HEK293 (cell line): ENCODE results near the gene CSTPP1.

ENCODE experiments used
- FEZF1 ChIP-seq: fragments of 450-650 bp; formaldehyde crosslinking; IDR thresholded peaks from 2 replicates; pipeline ENCODE4 v1.5.1; 2016; ENCODE audit warnings: missing biosample characterization, missing genetic modification characterization
- GLIS2 ChIP-seq: fragments of 450-650 bp; formaldehyde crosslinking; IDR thresholded peaks from 2 replicates; pipeline ENCODE4 v1.5.1; 2016; ENCODE audit warnings: missing biosample characterization, missing genetic modification characterization
- IKZF3 ChIP-seq: fragments of 450-650 bp; IDR thresholded peaks from 2 replicates; pipeline ENCODE4 v1.5.0; 2018; ENCODE audit warnings: missing biosample characterization, mild to moderate bottlenecking, missing genetic modification characterization, moderate library complexity
- KLF8 ChIP-seq: fragments of 450-650 bp; formaldehyde crosslinking; IDR thresholded peaks from 2 replicates; pipeline ENCODE4 v1.5.1; 2016; ENCODE audit warnings: missing biosample characterization, missing genetic modification characterization
- TCF7L2 ChIP-seq: IDR thresholded peaks from 2 replicates; pipeline ENCODE4 v1.6.1; 2011; ENCODE audit warnings: low read depth, mild to moderate bottlenecking, inconsistent platforms, low read length, moderate library complexity, borderline replicate concordance
- ZFP3 ChIP-seq: fragments of 450-650 bp; formaldehyde crosslinking; IDR thresholded peaks from 2 replicates; pipeline ENCODE4 v1.5.1; 2016; ENCODE audit warnings: low read depth, missing biosample characterization, missing genetic modification characterization
- ZNF140 ChIP-seq: fragments of 450-650 bp; formaldehyde crosslinking; IDR thresholded peaks from 2 replicates; pipeline ENCODE4 v1.5.1; 2016; ENCODE audit warnings: missing biosample characterization, missing genetic modification characterization
- ZNF169 ChIP-seq: fragments of 450-650 bp; formaldehyde crosslinking; IDR thresholded peaks from 2 replicates; pipeline ENCODE4 v1.5.1; 2016; ENCODE audit warnings: missing biosample characterization, missing genetic modification characterization
- ZNF202 ChIP-seq: fragments of 450-650 bp; formaldehyde crosslinking; IDR thresholded peaks from 2 replicates; pipeline ENCODE4 v1.5.1; 2016; ENCODE audit warnings: missing biosample characterization, missing genetic modification characterization, borderline replicate concordance
- ZNF211 ChIP-seq: fragments of 450-650 bp; formaldehyde crosslinking; IDR thresholded peaks from 2 replicates; pipeline ENCODE4 v1.5.1; 2016; ENCODE audit warnings: low read depth, missing biosample characterization, missing genetic modification characterization
- ZNF324 ChIP-seq: fragments of 450-650 bp; formaldehyde crosslinking; IDR thresholded peaks from 2 replicates; pipeline ENCODE4 v1.5.1; 2016; ENCODE audit warnings: missing biosample characterization, missing genetic modification characterization
- ZNF404 ChIP-seq: fragments of 450-650 bp; formaldehyde crosslinking; IDR thresholded peaks from 2 replicates; pipeline ENCODE4 v1.5.1; 2017; ENCODE audit warnings: missing biosample characterization, missing genetic modification characterization
- ZNF510 ChIP-seq: fragments of 450-650 bp; formaldehyde crosslinking; IDR thresholded peaks from 2 replicates; pipeline ENCODE4 v1.5.1; 2018; ENCODE audit warnings: mild to moderate bottlenecking, missing genetic modification characterization, missing biosample characterization; ENCODE audit not compliant: insufficient replicate concordance
- ZNF747 ChIP-seq: fragments of 450-650 bp; formaldehyde crosslinking; IDR thresholded peaks from 2 replicates; pipeline ENCODE4 v1.5.1; 2016; ENCODE audit warnings: missing biosample characterization, missing genetic modification characterization
- TF ChIP-seq, protein P1 (sequence below): fragments of 450-650 bp; formaldehyde crosslinking; IDR thresholded peaks from 2 replicates; pipeline ENCODE4 v1.5.1; 2016; ENCODE audit warnings: missing biosample characterization, missing genetic modification characterization
- TF ChIP-seq, protein P2 (sequence below): fragments of 450-650 bp; formaldehyde crosslinking; IDR thresholded peaks from 2 replicates; pipeline ENCODE4 v1.5.1; 2016; ENCODE audit warnings: missing biosample characterization, missing genetic modification characterization
- TF ChIP-seq, protein P3 (sequence below): fragments of 450-650 bp; formaldehyde crosslinking; IDR thresholded peaks from 2 replicates; pipeline ENCODE4 v1.5.1; 2017; ENCODE audit warnings: missing biosample characterization, missing genetic modification characterization
- TF ChIP-seq, protein P4 (sequence below): fragments of 450-650 bp; formaldehyde crosslinking; IDR thresholded peaks from 2 replicates; pipeline ENCODE4 v1.5.1; 2016; ENCODE audit warnings: missing biosample characterization, missing genetic modification characterization
- TF ChIP-seq, protein P5 (sequence below): fragments of 450-650 bp; formaldehyde crosslinking; IDR thresholded peaks from 2 replicates; pipeline ENCODE4 v1.5.1; 2016; ENCODE audit warnings: missing biosample characterization, missing genetic modification characterization

CSTPP1 gene

DNA sequence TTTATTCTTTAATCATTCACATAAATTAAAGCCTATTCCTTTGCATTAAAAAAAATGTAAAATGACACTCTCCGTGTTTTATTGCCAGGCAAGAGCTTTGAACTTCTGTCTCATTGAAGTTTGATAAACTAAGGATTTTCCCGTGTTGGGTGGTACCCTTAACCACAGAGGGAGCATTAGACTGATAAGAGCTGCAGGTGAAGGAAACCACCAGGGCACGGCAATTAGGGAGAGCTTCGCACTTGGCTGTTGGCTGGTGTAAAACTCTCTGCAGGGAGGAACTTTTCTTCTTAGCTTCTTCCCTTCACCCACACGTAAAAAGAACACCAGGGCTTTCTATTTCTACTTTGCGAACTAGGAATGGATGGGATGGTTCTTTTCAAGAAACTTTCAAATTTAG, 47.0 kb downstream of the CSTPP1 start (continued):
- TF ChIP-seq, protein P1, sequence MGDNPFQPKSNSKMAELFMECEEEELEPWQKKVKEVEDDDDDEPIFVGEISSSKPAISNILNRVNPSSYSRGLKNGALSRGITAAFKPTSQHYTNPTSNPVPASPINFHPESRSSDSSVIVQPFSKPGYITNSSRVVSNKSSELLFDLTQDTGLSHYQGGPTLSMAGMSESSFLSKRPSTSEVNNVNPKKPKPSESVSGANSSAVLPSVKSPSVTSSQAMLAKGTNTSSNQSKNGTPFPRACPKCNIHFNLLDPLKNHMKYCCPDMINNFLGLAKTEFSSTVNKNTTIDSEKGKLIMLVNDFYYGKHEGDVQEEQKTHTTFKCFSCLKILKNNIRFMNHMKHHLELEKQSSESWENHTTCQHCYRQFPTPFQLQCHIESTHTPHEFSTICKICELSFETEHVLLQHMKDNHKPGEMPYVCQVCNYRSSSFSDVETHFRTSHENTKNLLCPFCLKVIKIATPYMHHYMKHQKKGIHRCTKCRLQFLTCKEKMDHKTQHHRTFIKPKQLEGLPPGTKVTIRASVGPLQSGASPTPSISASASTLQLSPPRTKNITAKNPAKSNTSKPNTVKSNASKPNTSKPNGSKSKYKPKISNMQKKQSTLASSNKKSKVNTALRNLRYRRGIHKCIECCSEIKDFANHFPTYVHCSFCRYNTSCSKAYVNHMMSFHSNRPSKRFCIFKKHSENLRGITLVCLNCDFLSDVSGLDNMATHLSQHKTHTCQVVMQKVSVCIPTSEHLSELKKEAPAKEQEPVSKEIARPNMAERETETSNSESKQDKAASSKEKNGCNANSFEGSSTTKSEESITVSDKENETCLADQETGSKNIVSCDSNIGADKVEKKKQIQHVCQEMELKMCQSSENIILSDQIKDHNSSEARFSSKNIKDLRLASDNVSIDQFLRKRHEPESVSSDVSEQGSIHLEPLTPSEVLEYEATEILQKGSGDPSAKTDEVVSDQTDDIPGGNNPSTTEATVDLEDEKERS = no peak
- TF ChIP-seq KLF8 (no peak), ZFP3 (tag by site-specific recombination) (no peak), ZNF404 (tag by site-specific recombination) (no peak), TCF7L2 (0 out of 2 replicates have a peak, but pooled peaks have one; percentile 26), ZNF747 (tag by site-specific recombination) (no peak), GLIS2 (tag by site-specific recombination) (no peak), ZNF202 (no peak), ZNF510 (tag by site-specific recombination) (no peak), IKZF3 (0 out of 2 replicates have a peak, but pooled peaks have one; percentile 15), ZNF140 (no peak), ZNF324 (tag by site-specific recombination) (no peak), ZNF211 (tag by site-specific recombination) (no peak), ZNF169 (tag by site-specific recombination) (no peak), FEZF1 (peak; percentile 32; the same call in 1 of the 2 replicates)
- TF ChIP-seq, protein P2, sequence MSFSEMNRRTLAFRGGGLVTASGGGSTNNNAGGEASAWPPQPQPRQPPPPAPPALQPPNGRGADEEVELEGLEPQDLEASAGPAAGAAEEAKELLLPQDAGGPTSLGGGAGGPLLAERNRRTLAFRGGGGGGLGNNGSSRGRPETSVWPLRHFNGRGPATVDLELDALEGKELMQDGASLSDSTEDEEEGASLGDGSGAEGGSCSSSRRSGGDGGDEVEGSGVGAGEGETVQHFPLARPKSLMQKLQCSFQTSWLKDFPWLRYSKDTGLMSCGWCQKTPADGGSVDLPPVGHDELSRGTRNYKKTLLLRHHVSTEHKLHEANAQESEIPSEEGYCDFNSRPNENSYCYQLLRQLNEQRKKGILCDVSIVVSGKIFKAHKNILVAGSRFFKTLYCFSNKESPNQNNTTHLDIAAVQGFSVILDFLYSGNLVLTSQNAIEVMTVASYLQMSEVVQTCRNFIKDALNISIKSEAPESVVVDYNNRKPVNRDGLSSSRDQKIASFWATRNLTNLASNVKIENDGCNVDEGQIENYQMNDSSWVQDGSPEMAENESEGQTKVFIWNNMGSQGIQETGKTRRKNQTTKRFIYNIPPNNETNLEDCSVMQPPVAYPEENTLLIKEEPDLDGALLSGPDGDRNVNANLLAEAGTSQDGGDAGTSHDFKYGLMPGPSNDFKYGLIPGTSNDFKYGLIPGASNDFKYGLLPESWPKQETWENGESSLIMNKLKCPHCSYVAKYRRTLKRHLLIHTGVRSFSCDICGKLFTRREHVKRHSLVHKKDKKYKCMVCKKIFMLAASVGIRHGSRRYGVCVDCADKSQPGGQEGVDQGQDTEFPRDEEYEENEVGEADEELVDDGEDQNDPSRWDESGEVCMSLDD (tag by site-specific recombination) = no peak
- TF ChIP-seq, protein P3, sequence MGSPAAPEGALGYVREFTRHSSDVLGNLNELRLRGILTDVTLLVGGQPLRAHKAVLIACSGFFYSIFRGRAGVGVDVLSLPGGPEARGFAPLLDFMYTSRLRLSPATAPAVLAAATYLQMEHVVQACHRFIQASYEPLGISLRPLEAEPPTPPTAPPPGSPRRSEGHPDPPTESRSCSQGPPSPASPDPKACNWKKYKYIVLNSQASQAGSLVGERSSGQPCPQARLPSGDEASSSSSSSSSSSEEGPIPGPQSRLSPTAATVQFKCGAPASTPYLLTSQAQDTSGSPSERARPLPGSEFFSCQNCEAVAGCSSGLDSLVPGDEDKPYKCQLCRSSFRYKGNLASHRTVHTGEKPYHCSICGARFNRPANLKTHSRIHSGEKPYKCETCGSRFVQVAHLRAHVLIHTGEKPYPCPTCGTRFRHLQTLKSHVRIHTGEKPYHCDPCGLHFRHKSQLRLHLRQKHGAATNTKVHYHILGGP (tag by site-specific recombination) = no peak
- TF ChIP-seq, protein P4, sequence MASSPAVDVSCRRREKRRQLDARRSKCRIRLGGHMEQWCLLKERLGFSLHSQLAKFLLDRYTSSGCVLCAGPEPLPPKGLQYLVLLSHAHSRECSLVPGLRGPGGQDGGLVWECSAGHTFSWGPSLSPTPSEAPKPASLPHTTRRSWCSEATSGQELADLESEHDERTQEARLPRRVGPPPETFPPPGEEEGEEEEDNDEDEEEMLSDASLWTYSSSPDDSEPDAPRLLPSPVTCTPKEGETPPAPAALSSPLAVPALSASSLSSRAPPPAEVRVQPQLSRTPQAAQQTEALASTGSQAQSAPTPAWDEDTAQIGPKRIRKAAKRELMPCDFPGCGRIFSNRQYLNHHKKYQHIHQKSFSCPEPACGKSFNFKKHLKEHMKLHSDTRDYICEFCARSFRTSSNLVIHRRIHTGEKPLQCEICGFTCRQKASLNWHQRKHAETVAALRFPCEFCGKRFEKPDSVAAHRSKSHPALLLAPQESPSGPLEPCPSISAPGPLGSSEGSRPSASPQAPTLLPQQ (tag by site-specific recombination) = no peak
- TF ChIP-seq, protein P5, sequence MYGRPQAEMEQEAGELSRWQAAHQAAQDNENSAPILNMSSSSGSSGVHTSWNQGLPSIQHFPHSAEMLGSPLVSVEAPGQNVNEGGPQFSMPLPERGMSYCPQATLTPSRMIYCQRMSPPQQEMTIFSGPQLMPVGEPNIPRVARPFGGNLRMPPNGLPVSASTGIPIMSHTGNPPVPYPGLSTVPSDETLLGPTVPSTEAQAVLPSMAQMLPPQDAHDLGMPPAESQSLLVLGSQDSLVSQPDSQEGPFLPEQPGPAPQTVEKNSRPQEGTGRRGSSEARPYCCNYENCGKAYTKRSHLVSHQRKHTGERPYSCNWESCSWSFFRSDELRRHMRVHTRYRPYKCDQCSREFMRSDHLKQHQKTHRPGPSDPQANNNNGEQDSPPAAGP (tag by site-specific recombination) = no peak
- TF ChIP-seq, all 188 proteins: peak for 7
